Thoracic aorta (tissue), 2 donors: ENCODE results near the gene TBC1D23. TPM values are rescaled to one million over a fixed set of nuclear protein-coding genes. Genes with fewer than 3 reads are reported as not detected.
"Not testable (repeated sequence)": the region's sequence is repeated elsewhere in the genome, so short reads cannot be mapped to it uniquely, and the experiment has no call there.

Experiments used
- ATAC-seq: fragments of 150-250 bp; one replicate; pipeline ENCODE4 v1.8.0; 2017; ENCODE audit warnings: low read depth; ENCODE audit not compliant: insufficient number of reproducible peaks, low FRiP score
- DNase-seq: peaks from one replicate; pipeline ENCODE4 v3.0.0-alpha.2; 2020; ENCODE audit warnings: low spot score
- H3K27ac ChIP-seq, 2 donors: fragments of 200-600 bp; sonication (generic); 1 replicate in 1 of 2; 2 replicates in 1 of 2; pipeline ENCODE4 v1.5.1; 2016; ENCODE audit warnings: mild to moderate bottlenecking in 2 of 2, moderate library complexity in 2 of 2
- H3K27me3 ChIP-seq: fragments of 200-600 bp; sonication (generic); replicated peaks from 2 replicates; pipeline ENCODE4 v1.6.0; 2016; ENCODE audit warnings: mild to moderate bottlenecking; ENCODE audit not compliant: insufficient read depth
- H3K36me3 ChIP-seq: fragments of 200-600 bp; sonication (generic); one replicate; pipeline ENCODE4 v1.5.1; 2016
- H3K4me1 ChIP-seq, 2 donors: fragments of 200-600 bp; sonication (generic); 1 replicate in 1 of 2; 2 replicates in 1 of 2; pipeline versions ENCODE4 v1.5.1 to v1.6.0; 2016; ENCODE audit warnings: low read depth in 2 of 2, mild to moderate bottlenecking in 1 of 2; ENCODE audit not compliant: control insufficient read depth in 1 of 2
- H3K4me3 ChIP-seq: fragments of 200-600 bp; sonication (generic); 2 replicates; pipeline ENCODE4 v1.5.1; 2016; ENCODE audit warnings: mild to moderate bottlenecking
- H3K9me3 ChIP-seq: fragments of 200-600 bp; sonication (generic); 2 replicates; pipeline ENCODE4 v1.5.1; 2016
- total RNA-seq, 2 donors: library from RNA; depleted of rRNA; stranded (reverse); fragments of >200 nt; gene quantifications; one replicate each; pipeline versions ENCODE4 v1.1.0 to v1.2.3, GENCODE V29; 2016
- TF ChIP-seq, protein P1 (sequence below): fragments of 200-600 bp; sonication (generic); IDR thresholded peaks from one replicate; pipeline ENCODE4 v1.5.1; 2019; ENCODE audit warnings: antibody characterized with exemption

TBC1D23 gene
- total RNA-seq, 2 donors from 2014 or later = 22.6 to 53.3 TPM

DNA sequence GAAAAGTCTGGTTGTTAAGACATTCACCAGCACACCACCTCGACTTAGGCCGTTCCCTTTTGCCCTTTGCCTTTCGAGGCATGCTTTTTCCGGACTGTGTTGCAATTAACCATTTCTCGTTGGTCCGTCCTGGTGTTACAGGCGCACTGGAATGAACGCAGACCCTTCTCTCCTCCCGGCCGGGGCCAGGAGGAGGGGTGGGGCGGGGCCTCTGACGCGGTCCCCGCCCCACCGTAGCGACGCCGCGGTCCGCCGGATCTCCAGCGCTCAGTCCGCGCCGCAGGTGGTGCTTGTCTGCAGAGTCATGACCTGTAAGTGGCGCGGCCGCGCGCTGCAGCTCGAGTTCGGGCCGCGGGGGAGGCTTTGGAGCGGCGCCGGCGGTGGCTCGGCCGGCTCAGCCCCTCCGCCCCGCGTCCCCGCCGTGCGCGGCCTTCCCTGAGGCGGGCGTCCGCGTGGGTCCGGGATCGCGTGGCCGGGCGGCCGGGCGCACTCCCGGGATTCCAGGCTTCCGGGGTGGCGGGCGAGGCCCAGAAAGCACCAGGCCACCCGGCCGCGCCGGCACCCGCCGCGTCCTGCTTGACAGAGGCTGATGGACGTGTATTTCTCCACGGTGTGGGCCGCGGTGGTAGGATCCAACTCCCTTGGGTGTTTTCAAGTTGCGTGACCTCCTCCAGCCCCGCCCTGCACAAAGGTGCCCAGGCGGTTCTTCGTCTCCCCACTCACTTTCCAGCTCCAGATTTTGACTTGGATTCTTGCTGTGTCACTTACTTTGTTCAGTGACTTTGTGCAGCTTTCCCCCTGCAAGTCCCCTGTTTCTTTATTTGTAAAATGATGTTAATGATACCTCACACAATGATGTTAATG is 73.9 kb downstream of the TBC1D23 start, which contains the start of gene NIT2:
Gene NIT2 (plus strand): TSS at position 270 of the 864 bp plus-strand sequence. CDS start 35 bp downstream, at position 305.
- H3K27me3 ChIP-seq = no peaks in the 10 kb centered on the region
- H3K4me3 ChIP-seq = peak within 1 kb of the TSS; percentile 70
- peaks cover 4% of the 10 kb centered on the region for H3K36me3 ChIP-seq
- peak; percentile 25 for DNase-seq
- no peaks in the 10 kb centered on the region for H3K9me3 ChIP-seq
- TF ChIP-seq, protein P1, sequence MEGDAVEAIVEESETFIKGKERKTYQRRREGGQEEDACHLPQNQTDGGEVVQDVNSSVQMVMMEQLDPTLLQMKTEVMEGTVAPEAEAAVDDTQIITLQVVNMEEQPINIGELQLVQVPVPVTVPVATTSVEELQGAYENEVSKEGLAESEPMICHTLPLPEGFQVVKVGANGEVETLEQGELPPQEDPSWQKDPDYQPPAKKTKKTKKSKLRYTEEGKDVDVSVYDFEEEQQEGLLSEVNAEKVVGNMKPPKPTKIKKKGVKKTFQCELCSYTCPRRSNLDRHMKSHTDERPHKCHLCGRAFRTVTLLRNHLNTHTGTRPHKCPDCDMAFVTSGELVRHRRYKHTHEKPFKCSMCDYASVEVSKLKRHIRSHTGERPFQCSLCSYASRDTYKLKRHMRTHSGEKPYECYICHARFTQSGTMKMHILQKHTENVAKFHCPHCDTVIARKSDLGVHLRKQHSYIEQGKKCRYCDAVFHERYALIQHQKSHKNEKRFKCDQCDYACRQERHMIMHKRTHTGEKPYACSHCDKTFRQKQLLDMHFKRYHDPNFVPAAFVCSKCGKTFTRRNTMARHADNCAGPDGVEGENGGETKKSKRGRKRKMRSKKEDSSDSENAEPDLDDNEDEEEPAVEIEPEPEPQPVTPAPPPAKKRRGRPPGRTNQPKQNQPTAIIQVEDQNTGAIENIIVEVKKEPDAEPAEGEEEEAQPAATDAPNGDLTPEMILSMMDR = no peak
- H3K4me1 ChIP-seq = peaks cover 6 to 12% of the 10 kb centered on the region in 2 donors
- peak; percentile 81 for ATAC-seq
- H3K27ac ChIP-seq = peak within 1 kb of the TSS; percentile 66 to 80

DNA sequence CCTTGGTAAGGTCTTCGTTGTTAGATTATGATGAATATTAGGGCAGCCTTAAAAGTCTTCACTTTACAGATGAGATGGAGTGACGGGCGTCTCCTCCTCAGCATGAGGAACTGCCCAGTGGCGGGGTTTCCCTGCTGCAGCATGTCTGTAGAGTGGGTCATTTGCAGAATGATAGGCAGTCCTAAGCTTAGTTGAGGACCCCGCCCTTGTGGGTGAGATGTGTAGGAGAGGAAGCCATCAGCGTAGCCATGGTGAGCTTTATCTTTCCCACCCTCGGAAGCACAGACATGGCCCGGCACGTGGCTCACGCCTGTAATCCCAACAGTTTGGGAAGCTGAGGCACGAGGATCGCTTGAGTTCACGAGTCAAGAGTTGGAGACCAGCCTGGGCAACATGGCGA is 74.6 kb downstream of the TBC1D23 start:
- peak overlapping the region; percentile 70 for H3K4me3 ChIP-seq
- H3K27ac ChIP-seq = peak overlapping the region; percentile 66 to 80
- H3K9me3 ChIP-seq = no peaks in the 10 kb centered on the region
- peaks cover 6 to 12% of the 10 kb centered on the region in 2 donors for H3K4me1 ChIP-seq
- TF ChIP-seq, protein P1 = no peak
- peaks cover 4% of the 10 kb centered on the region for H3K36me3 ChIP-seq
- ATAC-seq (no peak), DNase-seq (no peak)
- H3K27me3 ChIP-seq = no peaks in the 10 kb centered on the region

DNA sequence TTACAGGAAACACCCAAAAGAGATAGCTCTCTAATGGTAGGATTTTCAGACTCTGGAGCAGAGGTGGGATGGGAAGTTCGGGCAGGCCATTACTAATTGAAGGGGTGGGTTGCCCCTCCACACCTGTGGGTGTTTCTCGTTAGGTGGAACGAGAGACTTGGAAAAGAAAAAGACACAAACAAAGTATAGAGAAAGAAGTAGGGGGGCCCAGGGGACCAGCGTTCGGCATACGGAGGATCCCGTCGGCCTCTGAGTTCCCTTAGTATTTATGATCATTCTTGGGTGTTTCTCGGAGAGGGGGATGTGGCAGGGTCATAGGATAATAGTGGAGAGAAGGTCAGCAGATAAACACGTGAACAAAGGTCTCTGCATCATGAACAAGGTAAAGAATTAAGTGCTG is 75.4 kb downstream of the TBC1D23 start:
- Histone ChIP-seq H3K27ac (peak overlapping the region in 1 of 2 donors; percentile 80), H3K4me1 (peaks cover 6 to 12% of the 10 kb centered on the region in 2 donors)
- H3K9me3 ChIP-seq, ATAC-seq, DNase-seq, H3K4me3 ChIP-seq, H3K36me3 ChIP-seq, H3K27me3 ChIP-seq: not testable (repeated sequence)

DNA sequence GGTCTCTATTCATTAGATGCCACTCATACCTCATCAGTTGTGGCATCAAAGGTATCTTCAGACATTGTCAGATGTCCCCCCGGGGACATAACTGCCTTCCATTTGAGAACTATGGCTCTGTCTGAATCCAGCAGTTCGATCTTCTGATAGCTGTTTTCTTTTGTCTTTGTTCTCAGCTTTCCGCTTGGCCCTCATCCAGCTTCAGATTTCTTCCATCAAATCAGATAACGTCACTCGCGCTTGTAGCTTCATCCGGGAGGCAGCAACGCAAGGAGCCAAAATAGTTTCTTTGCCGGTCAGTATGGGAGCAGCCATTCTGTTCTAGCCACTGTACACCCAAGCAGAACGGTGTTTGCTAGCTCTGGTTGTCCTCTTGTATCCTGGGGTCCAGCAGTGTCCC is 78.1 kb downstream of the TBC1D23 start:
- Histone ChIP-seq H3K27ac (no peak overlapping the region), H3K4me3 (no peak overlapping the region), H3K9me3 (no peaks in the 10 kb centered on the region), H3K4me1 (peaks cover 3 to 12% of the 10 kb centered on the region in 2 donors), H3K36me3 (peaks cover 18% of the 10 kb centered on the region), H3K27me3 (no peaks in the 10 kb centered on the region)
- ATAC-seq (no peak), DNase-seq (no peak)
- TF ChIP-seq, protein P1 = no peak

DNA sequence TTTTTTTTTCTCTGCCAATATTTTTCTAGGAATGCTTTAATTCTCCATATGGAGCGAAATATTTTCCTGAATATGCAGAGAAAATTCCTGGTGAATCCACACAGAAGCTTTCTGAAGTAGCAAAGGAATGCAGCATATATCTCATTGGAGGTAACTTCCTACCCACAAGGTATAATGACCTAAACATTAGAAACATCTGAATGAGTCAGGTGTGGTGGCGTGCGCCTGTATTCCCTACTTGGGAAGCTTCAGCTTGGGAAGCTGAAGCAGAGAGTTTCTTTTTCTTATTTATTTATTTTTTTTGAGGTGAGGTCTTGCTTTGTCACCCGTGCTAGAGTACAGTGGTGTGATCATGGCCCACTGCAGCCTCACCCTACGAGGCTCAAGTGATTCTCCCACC is 79.0 kb downstream of the TBC1D23 start:
- no peak for DNase-seq
- TF ChIP-seq, protein P1 = no peak
- ATAC-seq = no peak
- Histone ChIP-seq H3K36me3 (peaks cover 21% of the 10 kb centered on the region), H3K27ac (no peak overlapping the region), H3K4me3 (no peak overlapping the region), H3K4me1 (peaks cover 0 to 12% of the 10 kb centered on the region in 2 donors), H3K27me3 (no peaks in the 10 kb centered on the region), H3K9me3 (no peaks in the 10 kb centered on the region)
